Activated T-cell treated with anti-CD3 and anti-CD28 coated beads, Interleukin-2, amount 50 U/mL, for 72 hours (primary cell): Measurements from ENCODE around the gene ZNF385B. TPM values are rescaled to one million over a fixed set of nuclear protein-coding genes. Genes with fewer than 3 reads are reported as not detected.

ENCODE experiments used
- ATAC-seq, 2 donors: fragments of 150-1000 bp; cut with Tn5 transposase; replicated peaks in 1 of 2; 2 replicates each; pipeline ENCODE4 v1.10.0; 2021; ENCODE audit warnings: moderate library complexity in 2 of 2, mild to moderate bottlenecking in 1 of 2
- DNase-seq, 2 donors: peaks; one replicate each; pipeline ENCODE4 v3.0.0; 2021 to 2022; ENCODE audit warnings: mixed read lengths in 1 of 2
- H3K27ac Mint-ChIP-seq: one replicate; pipeline ENCODE4 v1.8.0; 2022; ENCODE audit warnings: mild to moderate bottlenecking, moderate library complexity, mixed read lengths
- H3K27me3 Mint-ChIP-seq: one replicate; pipeline ENCODE4 v1.8.0; 2022; ENCODE audit warnings: low read depth, mixed read lengths
- H3K36me3 Mint-ChIP-seq, 2 donors: one replicate each; pipeline ENCODE4 v1.8.0; 2022; ENCODE audit warnings: mixed read lengths in 2 of 2, mild to moderate bottlenecking in 1 of 2; ENCODE audit not compliant: insufficient read depth in 2 of 2
- H3K4me1 Mint-ChIP-seq: one replicate; pipeline ENCODE4 v1.8.0; 2022; ENCODE audit warnings: low read depth, mixed read lengths
- H3K4me3 Mint-ChIP-seq, 2 donors: one replicate each; pipeline ENCODE4 v1.8.0; 2022; ENCODE audit warnings: mild to moderate bottlenecking in 2 of 2, mixed read lengths in 2 of 2, moderate library complexity in 2 of 2
- H3K9me3 Mint-ChIP-seq, 2 donors: one replicate each; pipeline ENCODE4 v1.8.0; 2022; ENCODE audit warnings: mixed read lengths in 2 of 2
- total RNA-seq, 2 donors: library from RNA; stranded (reverse); gene quantifications; one replicate each; pipeline ENCODE4 v1.2.3, GENCODE V29; 2022

ZNF385B gene
- total RNA-seq, 2 donors from 2014 or later: not detected

GRCh38 chr2:179702912-179703311, 158.5 kb downstream of the ZNF385B start:
- peaks cover 1 to 2% of the 10 kb centered on the region in 2 donors for H3K9me3 Mint-ChIP-seq
- no peaks in the 10 kb centered on the region for H3K4me1 Mint-ChIP-seq
- DNase-seq (no peak), ATAC-seq (no peak)
- no peaks in the 10 kb centered on the region for H3K27me3 Mint-ChIP-seq
- H3K27ac Mint-ChIP-seq: no peak overlapping the region
- no peaks in the 10 kb centered on the region for H3K36me3 Mint-ChIP-seq
- H3K4me3 Mint-ChIP-seq: no peak overlapping the region

- no peaks in the 10 kb centered on the region for H3K27me3 Mint-ChIP-seq
- ATAC-seq: no peak
- H3K36me3 Mint-ChIP-seq: no peaks in the 10 kb centered on the region
- peaks cover 1 to 2% of the 10 kb centered on the region in 2 donors for H3K9me3 Mint-ChIP-seq
- no peaks in the 10 kb centered on the region for H3K4me1 Mint-ChIP-seq
- no peak for DNase-seq
- no peak overlapping the region for H3K4me3 Mint-ChIP-seq
- H3K27ac Mint-ChIP-seq: no peak overlapping the region
Observed at GRCh38 chr2:179701524-179702110, 159.8 kb downstream of the ZNF385B start.

GRCh38 chr2:179695486-179695885, 165.9 kb downstream of the ZNF385B start:
- Mint-ChIP-seq H3K4me1 (no peaks in the 10 kb centered on the region), H3K27ac (no peak overlapping the region), H3K27me3 (no peaks in the 10 kb centered on the region), H3K4me3 (no peak overlapping the region), H3K36me3 (no peaks in the 10 kb centered on the region), H3K9me3 (peaks cover 0 to 2% of the 10 kb centered on the region in 2 donors)
- DNase-seq (no peak), ATAC-seq (no peak)

- Mint-ChIP-seq H3K36me3 (no peaks in the 10 kb centered on the region), H3K4me3 (no peak overlapping the region), H3K27me3 (no peaks in the 10 kb centered on the region), H3K9me3 (peaks cover 0 to 2% of the 10 kb centered on the region in 2 donors), H3K27ac (no peak overlapping the region), H3K4me1 (no peaks in the 10 kb centered on the region)
- ATAC-seq (no peak), DNase-seq (no peak)
Observed at GRCh38 chr2:179694963-179695362, 166.4 kb downstream of the ZNF385B start.

GRCh38 chr2:179692610-179693009, 168.8 kb downstream of the ZNF385B start:
- no peaks in the 10 kb centered on the region for H3K4me1 Mint-ChIP-seq
- peaks cover 0 to 2% of the 10 kb centered on the region in 2 donors for H3K9me3 Mint-ChIP-seq
- H3K4me3 Mint-ChIP-seq: no peak overlapping the region
- no peak for DNase-seq
- H3K27ac Mint-ChIP-seq: no peak overlapping the region
- ATAC-seq: no peak
- H3K36me3 Mint-ChIP-seq: no peaks in the 10 kb centered on the region
- no peaks in the 10 kb centered on the region for H3K27me3 Mint-ChIP-seq

GRCh38 chr2:179692043-179692442, 169.4 kb downstream of the ZNF385B start:
- no peak overlapping the region for H3K4me3 Mint-ChIP-seq
- no peaks in the 10 kb centered on the region for H3K4me1 Mint-ChIP-seq
- peaks cover 0 to 4% of the 10 kb centered on the region in 2 donors for H3K9me3 Mint-ChIP-seq
- no peak overlapping the region for H3K27ac Mint-ChIP-seq
- H3K27me3 Mint-ChIP-seq: no peaks in the 10 kb centered on the region
- ATAC-seq (no peak), DNase-seq (no peak)
- H3K36me3 Mint-ChIP-seq: no peaks in the 10 kb centered on the region

GRCh38 chr2:179691235-179691634, 170.2 kb downstream of the ZNF385B start:
- Mint-ChIP-seq H3K4me1 (no peaks in the 10 kb centered on the region), H3K27me3 (no peaks in the 10 kb centered on the region), H3K36me3 (no peaks in the 10 kb centered on the region), H3K27ac (no peak overlapping the region), H3K9me3 (peaks cover 1 to 4% of the 10 kb centered on the region in 2 donors), H3K4me3 (no peak overlapping the region)
- DNase-seq (no peak), ATAC-seq (no peak)

GRCh38 chr2:179686718-179687342, 174.6 kb downstream of the ZNF385B start:
- Mint-ChIP-seq H3K27ac (no peak overlapping the region), H3K36me3 (no peaks in the 10 kb centered on the region), H3K4me3 (no peak overlapping the region), H3K9me3 (peaks cover 1 to 2% of the 10 kb centered on the region in 2 donors), H3K4me1 (no peaks in the 10 kb centered on the region), H3K27me3 (no peaks in the 10 kb centered on the region)
- DNase-seq (no peak), ATAC-seq (no peak)

- peaks cover 1 to 2% of the 10 kb centered on the region in 2 donors for H3K9me3 Mint-ChIP-seq
- no peak for DNase-seq
Observed at GRCh38 chr2:179686069-179686468, 175.3 kb downstream of the ZNF385B start.

GRCh38 chr2:179685146-179685545, 176.3 kb downstream of the ZNF385B start:
- no peak for DNase-seq
- peaks cover 1 to 2% of the 10 kb centered on the region in 2 donors for H3K9me3 Mint-ChIP-seq

More at GRCh38 chr2:179686069-179686468, 175.3 kb downstream of the ZNF385B start:
- no peaks in the 10 kb centered on the region for H3K36me3 Mint-ChIP-seq
- H3K27me3 Mint-ChIP-seq: no peaks in the 10 kb centered on the region
- no peak for ATAC-seq
- H3K27ac Mint-ChIP-seq: no peak overlapping the region
- H3K4me1 Mint-ChIP-seq: no peaks in the 10 kb centered on the region
- no peak overlapping the region for H3K4me3 Mint-ChIP-seq

GRCh38 chr2:179682756-179683155, 178.7 kb downstream of the ZNF385B start:
- no peak overlapping the region for H3K4me3 Mint-ChIP-seq
- no peaks in the 10 kb centered on the region for H3K36me3 Mint-ChIP-seq
- H3K27me3 Mint-ChIP-seq: no peaks in the 10 kb centered on the region
- DNase-seq (no peak), ATAC-seq (no peak)
- peaks cover 1 to 2% of the 10 kb centered on the region in 2 donors for H3K9me3 Mint-ChIP-seq
- no peaks in the 10 kb centered on the region for H3K4me1 Mint-ChIP-seq
- H3K27ac Mint-ChIP-seq: no peak overlapping the region

More at GRCh38 chr2:179685146-179685545, 176.3 kb downstream of the ZNF385B start:
- ATAC-seq: no peak
- Mint-ChIP-seq H3K36me3 (no peaks in the 10 kb centered on the region), H3K4me1 (no peaks in the 10 kb centered on the region), H3K4me3 (no peak overlapping the region), H3K27me3 (no peaks in the 10 kb centered on the region), H3K27ac (no peak overlapping the region)

- no peaks in the 10 kb centered on the region for H3K27me3 Mint-ChIP-seq
- H3K36me3 Mint-ChIP-seq: no peaks in the 10 kb centered on the region
- DNase-seq (no peak), ATAC-seq (no peak)
- H3K27ac Mint-ChIP-seq: no peak overlapping the region
- H3K4me1 Mint-ChIP-seq: no peaks in the 10 kb centered on the region
- peaks cover 0 to 3% of the 10 kb centered on the region in 2 donors for H3K9me3 Mint-ChIP-seq
- no peak overlapping the region for H3K4me3 Mint-ChIP-seq
Observed at GRCh38 chr2:179677746-179678505, 183.5 kb downstream of the ZNF385B start.

- H3K4me1 Mint-ChIP-seq: no peaks in the 10 kb centered on the region
- no peak overlapping the region for H3K27ac Mint-ChIP-seq
- H3K4me3 Mint-ChIP-seq: no peak overlapping the region
- peaks cover 0 to 3% of the 10 kb centered on the region in 2 donors for H3K9me3 Mint-ChIP-seq
- no peak for DNase-seq
- H3K36me3 Mint-ChIP-seq: no peaks in the 10 kb centered on the region
- H3K27me3 Mint-ChIP-seq: no peaks in the 10 kb centered on the region
- no peak for ATAC-seq
Observed at GRCh38 chr2:179677077-179677688, 184.2 kb downstream of the ZNF385B start.
